LHCN-M2 (cell line): ENCODE measurements around the gene KCND3. TPM values are rescaled to one million over a fixed set of nuclear protein-coding genes. Genes with fewer than 3 reads are reported as not detected.

Experiments used
- DNase-seq: peaks from one replicate; pipeline ENCODE4 v3.0.0-alpha.2; 2012; ENCODE audit warnings: low read depth
- total RNA-seq: library from RNA; depleted of rRNA; stranded (reverse); fragments of >200 nt; gene quantifications from 2 replicates; pipeline ENCODE4 v1.2.3, GENCODE V29; 2014

KCND3 gene
- total RNA-seq, 1 experiment from 2014 or later: not detected

- DNase-seq: no peak
Measured at GRCh38 chr1:111778541-111779051, 210.9 kb downstream of the KCND3 start.

GRCh38 chr1:111778066-111778465 is 211.4 kb downstream of the KCND3 start:
- no peak for DNase-seq

GRCh38 chr1:111777301-111777700 is 212.2 kb downstream of the KCND3 start:
- DNase-seq: no peak

GRCh38 chr1:111776861-111777260 is 212.6 kb downstream of the KCND3 start:
- no peak for DNase-seq

GRCh38 chr1:111776391-111776790 is 213.1 kb downstream of the KCND3 start:
- DNase-seq: no peak

GRCh38 chr1:111775966-111776365 is 213.5 kb downstream of the KCND3 start:
- DNase-seq: no peak

GRCh38 chr1:111770916-111771315 is 218.6 kb downstream of the KCND3 start:
- no peak for DNase-seq

GRCh38 chr1:111769517-111770146 is 219.8 kb downstream of the KCND3 start:
- peak; percentile 81 for DNase-seq

- DNase-seq: no peak
Measured at GRCh38 chr1:111768625-111769024, 220.8 kb downstream of the KCND3 start.

- DNase-seq: no peak
Measured at GRCh38 chr1:111768023-111768422, 221.4 kb downstream of the KCND3 start.

- DNase-seq: no peak
Measured at GRCh38 chr1:111762332-111762731, 227.1 kb downstream of the KCND3 start.

- DNase-seq: no peak
Measured at GRCh38 chr1:111761717-111762116, 227.8 kb downstream of the KCND3 start.

GRCh38 chr1:111758373-111758772 is 231.1 kb downstream of the KCND3 start:
- DNase-seq: no peak

GRCh38 chr1:111756124-111756513 is 233.3 kb downstream of the KCND3 start:
- DNase-seq: no peak

- peak; percentile 96 for DNase-seq
Measured at GRCh38 chr1:111755331-111756123, 233.9 kb downstream of the KCND3 start, which contains the start of gene DDX20. Gene DDX20, plus strand, starts transcription at chr1:111755901. Its CDS starts 24 bp downstream, at chr1:111755925.

- DNase-seq: peak; percentile 68
Measured at GRCh38 chr1:111754984-111755330, 234.5 kb downstream of the KCND3 start.

GRCh38 chr1:111751906-111752575 is 237.4 kb downstream of the KCND3 start:
- no peak for DNase-seq

GRCh38 chr1:111750856-111751255 is 238.6 kb downstream of the KCND3 start:
- no peak for DNase-seq

GRCh38 chr1:111749628-111750027 is 239.8 kb downstream of the KCND3 start:
- DNase-seq: no peak

- no peak for DNase-seq
Measured at GRCh38 chr1:111747947-111748346, 241.5 kb downstream of the KCND3 start.

- peak; percentile 73 for DNase-seq
Measured at GRCh38 chr1:111747282-111747734, 242.2 kb downstream of the KCND3 start.

- DNase-seq: no peak
Measured at GRCh38 chr1:111746614-111746999, 242.9 kb downstream of the KCND3 start.
